ENCODE data around the gene BEND5. TPM values are rescaled to one million over a fixed set of nuclear protein-coding genes. Genes with fewer than 3 reads are reported as not detected.

The BEND5 gene
- total and polyA plus RNA-seq, 2 donors (not counting 1 experiment from before 2014, with no cell fraction given): 0.39 TPM; not detected in 1

GRCh38 chr1:48756683-48757316, 19.9 kb downstream of the BEND5 start:
- no peaks in the 10 kb centered on the region for H3K9me3 ChIP-seq (ENCODE audit: control insufficient read depth, insufficient read depth, low read depth, low read length)
- H3K4me1 ChIP-seq (ENCODE audit: control insufficient read depth, extremely low read depth, insufficient read depth, low read length): no peaks in the 10 kb centered on the region
- no peak overlapping the region for H3K9ac ChIP-seq (ENCODE audit: insufficient read depth, low read length)
- H4K20me1 ChIP-seq (ENCODE audit: control insufficient read depth, extremely low read depth, insufficient read depth, low read length): no peaks in the 10 kb centered on the region
- H3K4me3 ChIP-seq (replicated peaks in 1 of 4; ENCODE audit: control extremely low read depth in 1 of 4, insufficient read depth in 1 of 4, low read depth in 3 of 4, low read length in 4 of 4): no peak overlapping the region
- H2AFZ ChIP-seq (ENCODE audit: low read length): no peak overlapping the region
- TF ChIP-seq, protein P1, sequence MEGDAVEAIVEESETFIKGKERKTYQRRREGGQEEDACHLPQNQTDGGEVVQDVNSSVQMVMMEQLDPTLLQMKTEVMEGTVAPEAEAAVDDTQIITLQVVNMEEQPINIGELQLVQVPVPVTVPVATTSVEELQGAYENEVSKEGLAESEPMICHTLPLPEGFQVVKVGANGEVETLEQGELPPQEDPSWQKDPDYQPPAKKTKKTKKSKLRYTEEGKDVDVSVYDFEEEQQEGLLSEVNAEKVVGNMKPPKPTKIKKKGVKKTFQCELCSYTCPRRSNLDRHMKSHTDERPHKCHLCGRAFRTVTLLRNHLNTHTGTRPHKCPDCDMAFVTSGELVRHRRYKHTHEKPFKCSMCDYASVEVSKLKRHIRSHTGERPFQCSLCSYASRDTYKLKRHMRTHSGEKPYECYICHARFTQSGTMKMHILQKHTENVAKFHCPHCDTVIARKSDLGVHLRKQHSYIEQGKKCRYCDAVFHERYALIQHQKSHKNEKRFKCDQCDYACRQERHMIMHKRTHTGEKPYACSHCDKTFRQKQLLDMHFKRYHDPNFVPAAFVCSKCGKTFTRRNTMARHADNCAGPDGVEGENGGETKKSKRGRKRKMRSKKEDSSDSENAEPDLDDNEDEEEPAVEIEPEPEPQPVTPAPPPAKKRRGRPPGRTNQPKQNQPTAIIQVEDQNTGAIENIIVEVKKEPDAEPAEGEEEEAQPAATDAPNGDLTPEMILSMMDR (conservative IDR thresholded peaks at IDR 0.05 in 1 of 2, IDR thresholded peaks at IDR 0.05 in 1 of 2; ENCODE audit: low read depth in 1 of 2, low read length in 2 of 2): no peak
- TF ChIP-seq EZH2 (IDR thresholded peaks at IDR 0.05; ENCODE audit: low read length, missing control alignments): no peak
- no peak overlapping the region for H3K4me2 ChIP-seq (ENCODE audit: extremely low read depth, insufficient read depth, low read length)
- no peak for DNase-seq (ENCODE audit: low read depth in 2 of 2)
- no peaks in the 10 kb centered on the region for H3K27me3 ChIP-seq (ENCODE audit: control insufficient read depth, insufficient read depth, low read length)
- no peaks in the 10 kb centered on the region for H3K36me3 ChIP-seq (ENCODE audit: control insufficient read depth, insufficient read depth, low read length)
- no peaks in the 10 kb centered on the region for H3K79me2 ChIP-seq (ENCODE audit: control insufficient read depth, insufficient read depth, low read length)
- H3K27ac ChIP-seq (ENCODE audit: insufficient read depth, low read length): no peak overlapping the region

GRCh38 chr1:48753293-48753692, 23.4 kb downstream of the BEND5 start:
- no peaks in the 10 kb centered on the region for H3K4me1 ChIP-seq (ENCODE audit: control insufficient read depth, extremely low read depth, insufficient read depth, low read length)
- DNase-seq (ENCODE audit: low read depth in 2 of 2): no peak
- no peak overlapping the region for H3K4me2 ChIP-seq (ENCODE audit: extremely low read depth, insufficient read depth, low read length)
- no peaks in the 10 kb centered on the region for H3K79me2 ChIP-seq (ENCODE audit: control insufficient read depth, insufficient read depth, low read length)
- no peaks in the 10 kb centered on the region for H3K36me3 ChIP-seq (ENCODE audit: control insufficient read depth, insufficient read depth, low read length)
- no peaks in the 10 kb centered on the region for H4K20me1 ChIP-seq (ENCODE audit: control insufficient read depth, extremely low read depth, insufficient read depth, low read length)
- no peaks in the 10 kb centered on the region for H3K9me3 ChIP-seq (ENCODE audit: control insufficient read depth, insufficient read depth, low read depth, low read length)
- H3K4me3 ChIP-seq (replicated peaks in 1 of 4; ENCODE audit: control extremely low read depth in 1 of 4, insufficient read depth in 1 of 4, low read depth in 3 of 4, low read length in 4 of 4): no peak overlapping the region
- no peak overlapping the region for H3K27ac ChIP-seq (ENCODE audit: insufficient read depth, low read length)
- H2AFZ ChIP-seq (ENCODE audit: low read length): no peak overlapping the region
- H3K9ac ChIP-seq (ENCODE audit: insufficient read depth, low read length): no peak overlapping the region
- TF ChIP-seq EZH2 (IDR thresholded peaks at IDR 0.05; ENCODE audit: low read length, missing control alignments): no peak
- TF ChIP-seq, protein P1 (conservative IDR thresholded peaks at IDR 0.05 in 1 of 2, IDR thresholded peaks at IDR 0.05 in 1 of 2; ENCODE audit: low read depth in 1 of 2, low read length in 2 of 2): no peak
- H3K27me3 ChIP-seq (ENCODE audit: control insufficient read depth, insufficient read depth, low read length): no peaks in the 10 kb centered on the region

DNA sequence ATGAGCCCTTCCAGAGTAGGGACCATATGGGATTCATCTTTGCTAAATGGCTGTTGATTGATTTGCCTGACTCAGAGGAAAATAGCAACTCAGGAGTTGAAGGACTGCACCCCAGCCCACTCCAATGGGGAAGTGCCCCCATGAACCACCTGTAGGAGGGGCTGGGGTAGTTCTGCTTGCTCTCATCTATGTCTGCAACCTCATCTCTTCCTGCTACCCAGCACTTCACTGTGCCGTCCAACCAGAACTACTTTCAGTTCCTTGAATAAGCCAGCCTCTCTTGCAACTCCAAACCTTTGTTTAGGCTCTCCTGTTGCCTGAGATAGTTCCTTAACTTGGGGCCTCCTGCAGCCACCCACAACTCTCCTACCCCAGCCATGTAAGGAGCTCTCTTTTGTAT, 26.6 kb downstream of the BEND5 start:
- Histone ChIP-seq H3K9me3 (ENCODE audit: control insufficient read depth, insufficient read depth, low read depth, low read length) (no peaks in the 10 kb centered on the region), H4K20me1 (ENCODE audit: control insufficient read depth, extremely low read depth, insufficient read depth, low read length) (no peaks in the 10 kb centered on the region), H3K4me1 (ENCODE audit: control insufficient read depth, extremely low read depth, insufficient read depth, low read length) (no peaks in the 10 kb centered on the region), H3K9ac (ENCODE audit: insufficient read depth, low read length) (no peak overlapping the region), H3K4me2 (ENCODE audit: extremely low read depth, insufficient read depth, low read length) (no peak overlapping the region), H2AFZ (ENCODE audit: low read length) (no peak overlapping the region), H3K36me3 (ENCODE audit: control insufficient read depth, insufficient read depth, low read length) (no peaks in the 10 kb centered on the region), H3K27ac (ENCODE audit: insufficient read depth, low read length) (no peak overlapping the region), H3K79me2 (ENCODE audit: control insufficient read depth, insufficient read depth, low read length) (no peaks in the 10 kb centered on the region), H3K4me3 (replicated peaks in 1 of 4; ENCODE audit: control extremely low read depth in 1 of 4, insufficient read depth in 1 of 4, low read depth in 3 of 4, low read length in 4 of 4) (no peak overlapping the region), H3K27me3 (ENCODE audit: control insufficient read depth, insufficient read depth, low read length) (no peaks in the 10 kb centered on the region)
- TF ChIP-seq, protein P1 (conservative IDR thresholded peaks at IDR 0.05 in 1 of 2, IDR thresholded peaks at IDR 0.05 in 1 of 2; ENCODE audit: low read depth in 1 of 2, low read length in 2 of 2): no peak
- TF ChIP-seq EZH2 (IDR thresholded peaks at IDR 0.05; ENCODE audit: low read length, missing control alignments): no peak
- no peak for DNase-seq (ENCODE audit: low read depth in 2 of 2)

Measured in fibroblast of lung (primary cell).